Fibroblast of skin of right biceps (primary cell): ENCODE measurements around the gene ENTPD7.
"Not testable (repeated sequence)": the region's sequence is repeated elsewhere in the genome, so short reads cannot be mapped to it uniquely, and the experiment has no call there.

Experiments
- DNase-seq: peaks from one replicate; pipeline ENCODE4 v3.0.0-alpha.2; 2013

Gene ENTPD7

DNA sequence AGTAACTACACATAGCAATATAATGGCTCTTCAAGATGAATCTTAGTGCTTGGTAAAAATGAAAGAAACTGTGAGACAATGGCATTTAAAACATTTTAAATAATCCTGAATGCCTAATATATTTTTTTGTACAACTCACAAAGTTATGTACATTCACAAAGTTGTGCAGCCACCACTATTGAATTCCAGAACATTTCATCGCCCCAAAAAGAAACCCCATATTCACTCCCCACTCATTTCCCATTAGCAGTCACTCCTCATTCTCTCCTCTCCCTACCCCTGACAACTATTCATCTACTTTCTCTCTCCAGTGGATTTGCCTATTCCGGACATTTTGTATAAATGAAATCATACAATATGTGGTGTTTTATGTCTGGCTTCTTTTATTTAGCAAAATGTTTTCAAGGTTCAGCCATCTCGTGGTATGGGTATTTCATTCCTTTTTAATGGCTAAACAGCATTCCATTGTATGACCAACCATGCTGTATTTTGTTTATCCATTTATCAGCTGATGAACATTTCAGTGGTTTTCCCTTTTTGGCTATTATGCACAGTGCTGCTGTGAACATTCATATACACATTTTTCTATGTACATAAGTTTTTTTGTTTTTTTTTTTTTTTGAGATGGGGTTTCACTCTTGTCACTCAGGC lies 34.7 kb downstream of the ENTPD7 start:
- DNase-seq = peak; percentile 88

DNA sequence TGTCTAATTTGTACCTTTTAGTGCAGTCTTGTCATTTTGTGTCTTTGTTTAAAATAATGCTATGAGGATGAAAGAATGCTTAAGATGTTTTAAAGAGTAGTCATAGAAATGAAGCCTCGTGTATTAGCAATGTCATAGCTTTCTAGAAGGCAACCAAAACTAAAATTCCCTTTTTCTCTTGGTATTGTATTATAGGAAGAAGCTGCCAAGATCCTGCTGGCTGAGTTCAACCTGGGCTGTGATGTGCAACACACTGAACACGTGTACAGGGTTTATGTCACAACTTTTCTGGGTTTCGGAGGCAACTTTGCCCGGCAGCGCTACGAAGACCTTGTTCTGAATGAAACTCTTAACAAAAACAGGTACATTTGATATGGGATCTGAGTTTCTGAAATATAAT lies 36.5 kb downstream of the ENTPD7 start:
- DNase-seq = peak; percentile 24

DNA sequence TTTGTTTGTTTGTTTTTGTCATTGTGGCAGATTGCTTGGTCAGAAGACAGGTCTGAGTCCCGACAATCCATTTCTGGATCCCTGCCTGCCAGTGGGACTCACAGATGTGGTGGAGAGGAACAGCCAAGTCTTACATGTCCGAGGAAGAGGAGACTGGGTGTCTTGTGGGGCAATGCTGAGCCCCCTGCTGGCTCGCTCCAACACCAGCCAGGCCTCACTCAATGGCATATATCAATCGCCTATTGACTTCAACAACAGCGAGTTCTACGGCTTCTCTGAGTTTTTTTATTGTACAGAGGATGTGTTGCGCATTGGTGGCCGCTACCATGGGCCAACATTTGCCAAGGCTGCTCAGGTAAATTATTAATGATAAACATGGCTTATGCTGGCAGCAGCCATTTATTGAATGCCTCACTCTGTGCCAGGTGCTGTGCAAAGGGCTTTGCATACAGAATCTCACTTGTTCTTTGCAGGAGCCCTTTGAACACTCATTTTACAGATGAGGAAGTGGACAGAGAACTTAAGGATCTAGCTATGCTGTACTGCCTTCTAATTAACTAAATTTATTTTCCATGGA lies 39.3 kb downstream of the ENTPD7 start:
- no peak for DNase-seq

DNA sequence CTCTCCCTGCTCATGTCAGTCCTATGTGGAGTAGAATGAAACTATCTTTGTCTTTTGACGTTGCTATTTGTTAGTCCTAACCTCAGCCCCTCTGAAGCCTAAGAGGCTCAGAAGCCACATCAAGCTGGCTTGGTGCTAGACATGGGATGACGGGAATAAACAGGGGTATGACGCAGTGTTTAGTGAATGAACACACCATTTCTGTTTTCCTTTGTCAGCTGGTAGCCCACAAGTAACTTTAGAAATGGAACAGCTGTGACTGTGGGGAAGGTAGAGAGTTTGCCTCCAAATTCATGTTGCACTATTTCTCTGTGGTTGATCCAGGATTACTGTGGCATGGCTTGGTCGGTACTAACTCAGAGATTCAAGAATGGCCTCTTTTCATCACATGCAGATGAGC lies 41.3 kb downstream of the ENTPD7 start:
- DNase-seq = no peak

DNA sequence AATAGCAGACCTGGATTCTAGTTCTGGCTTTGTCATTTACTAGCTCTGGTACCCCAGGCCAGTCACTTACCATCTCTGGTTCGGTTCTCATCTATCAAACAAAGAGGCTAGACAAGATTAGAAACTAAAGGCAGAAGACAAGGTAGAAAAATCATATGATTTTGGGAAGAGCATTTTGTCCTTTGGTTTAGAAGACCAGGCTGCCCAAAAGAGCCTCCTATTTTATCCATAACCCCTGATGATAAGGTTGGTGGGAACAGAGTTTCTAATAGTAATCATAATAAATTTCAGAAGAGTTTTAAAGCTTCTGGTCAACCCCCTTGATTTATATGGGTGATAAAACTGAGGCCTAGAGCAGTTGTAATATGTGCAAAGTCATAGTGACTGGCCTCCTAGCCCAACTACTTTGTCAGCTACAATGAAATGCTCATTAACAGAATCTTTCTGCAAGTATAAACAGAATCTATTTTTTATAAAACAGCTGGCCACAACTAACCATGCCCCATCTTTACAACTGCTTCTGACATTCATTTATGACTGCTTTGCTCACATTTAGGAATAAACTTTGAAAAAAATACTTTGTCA lies 49.2 kb downstream of the ENTPD7 start:
- DNase-seq = no peak

DNA sequence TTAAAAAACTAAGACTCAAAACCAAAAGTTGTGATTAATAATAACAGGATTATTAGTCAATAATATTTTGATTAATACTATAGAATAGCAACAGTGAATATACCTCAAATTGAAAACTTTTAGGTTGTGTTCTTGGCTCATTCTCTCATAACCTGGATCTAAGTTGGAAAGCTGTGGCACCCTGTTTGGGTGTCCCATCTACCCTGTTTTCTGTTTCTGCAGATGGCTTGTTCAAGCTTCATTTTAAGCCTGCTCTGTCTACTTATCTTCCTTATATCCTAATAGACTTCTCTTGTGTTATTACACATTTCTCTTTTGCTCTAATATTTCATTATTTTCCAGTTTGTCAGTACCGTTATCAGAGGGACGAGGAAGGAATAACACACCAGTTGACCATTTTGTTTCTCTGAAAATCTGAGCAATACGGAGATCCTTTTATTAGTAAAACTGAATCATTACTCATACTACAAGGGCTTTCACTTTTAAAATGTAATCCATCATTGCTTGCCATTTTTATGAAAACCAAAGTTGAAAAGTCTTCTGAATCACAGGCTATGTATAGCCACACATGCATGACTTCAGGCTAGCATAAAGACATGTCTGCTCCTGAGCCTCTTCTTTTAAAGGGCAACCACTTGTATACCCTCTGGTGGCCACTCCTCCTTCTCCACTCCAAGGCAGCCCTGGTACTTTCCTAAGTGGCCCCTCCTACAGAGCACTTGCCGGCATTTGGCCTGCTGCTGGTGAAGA lies 50.3 kb downstream of the ENTPD7 start:
- peak; percentile 50 for DNase-seq

DNA sequence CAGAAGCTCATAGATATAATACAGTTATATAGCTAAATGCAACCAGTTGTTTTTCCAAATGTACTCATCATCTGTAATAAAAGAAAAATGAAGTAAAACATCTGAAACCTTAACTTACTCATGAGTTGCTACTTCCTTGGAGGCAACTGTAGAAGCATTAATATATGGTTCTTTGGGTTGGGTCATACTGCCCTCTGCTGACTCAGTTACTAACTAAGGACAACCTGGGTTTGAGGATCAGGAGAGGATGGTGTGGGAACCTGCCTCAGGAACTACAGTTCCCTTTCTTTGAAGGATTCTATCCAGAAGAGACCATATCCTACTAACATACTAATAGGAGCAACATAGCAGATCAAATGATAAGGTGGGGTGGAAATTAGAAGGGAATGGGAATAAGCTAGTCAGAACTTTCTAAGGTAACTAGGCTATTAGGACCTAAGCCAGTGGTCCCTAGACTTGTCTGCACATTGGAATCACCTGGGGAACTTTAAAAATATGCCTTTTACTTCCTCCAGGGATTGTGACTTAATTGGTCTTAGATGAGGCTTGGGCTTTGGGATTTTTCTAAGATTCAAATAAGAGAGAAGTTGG lies 51.9 kb downstream of the ENTPD7 start:
- peak; percentile 67 for DNase-seq

DNA sequence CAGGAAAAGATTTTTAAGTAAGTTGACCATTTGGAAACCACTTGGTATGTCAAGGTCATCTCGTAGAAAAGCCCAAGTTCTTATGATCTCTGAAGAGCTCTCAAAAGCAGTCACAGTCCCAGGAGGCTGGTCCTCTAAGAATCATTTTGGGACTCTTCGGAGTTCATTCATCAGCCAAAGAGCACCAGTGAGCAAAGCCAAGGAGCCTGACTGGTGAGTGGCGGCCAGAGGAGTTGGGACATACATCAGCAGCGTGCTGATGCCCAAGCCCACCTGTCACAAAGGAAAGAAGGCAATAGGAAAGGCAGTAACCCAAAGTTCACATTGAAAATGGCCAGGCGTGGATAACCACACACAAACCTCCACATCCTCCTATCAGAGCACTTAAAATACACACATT lies 55.1 kb downstream of the ENTPD7 start:
- no peak for DNase-seq

DNA sequence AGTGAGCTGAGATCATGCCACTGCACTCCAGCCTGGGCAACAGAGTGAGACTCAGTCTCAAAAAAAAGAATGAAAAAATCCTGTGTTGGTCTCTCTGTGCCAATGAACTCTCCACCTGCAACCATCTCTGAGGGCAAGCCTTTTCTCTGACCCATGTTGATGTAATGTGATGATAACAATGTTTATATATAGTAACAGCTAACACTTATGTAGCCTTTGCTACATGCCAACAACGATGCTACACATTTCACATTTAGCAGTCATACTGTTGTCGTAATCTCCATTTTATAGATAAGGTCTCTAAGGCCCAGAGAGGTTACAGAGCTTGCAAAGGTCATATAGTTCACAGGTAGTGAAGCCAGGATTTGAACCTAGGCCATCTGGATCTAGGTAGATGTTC lies 61.1 kb downstream of the ENTPD7 start:
- DNase-seq = no peak

DNA sequence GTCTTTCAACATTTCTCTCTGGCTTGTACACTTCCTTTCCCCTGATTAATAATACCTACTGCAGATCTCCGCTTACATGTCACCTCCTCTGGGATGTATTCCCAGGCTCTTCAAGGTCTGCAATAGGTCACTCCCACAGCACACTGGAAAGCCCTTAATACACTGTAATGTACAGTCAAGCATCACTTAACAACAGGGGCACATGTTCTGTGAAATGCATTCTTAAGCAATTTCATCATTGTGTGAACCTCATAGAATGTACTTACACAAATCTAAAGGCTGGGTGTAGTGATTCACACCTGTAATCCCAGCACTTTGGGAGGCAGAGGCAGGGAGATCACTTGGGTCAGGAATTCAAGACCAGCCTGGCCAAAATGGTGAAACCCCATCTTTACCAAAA lies 70.7 kb downstream of the ENTPD7 start:
- peak; percentile 27 for DNase-seq

DNA sequence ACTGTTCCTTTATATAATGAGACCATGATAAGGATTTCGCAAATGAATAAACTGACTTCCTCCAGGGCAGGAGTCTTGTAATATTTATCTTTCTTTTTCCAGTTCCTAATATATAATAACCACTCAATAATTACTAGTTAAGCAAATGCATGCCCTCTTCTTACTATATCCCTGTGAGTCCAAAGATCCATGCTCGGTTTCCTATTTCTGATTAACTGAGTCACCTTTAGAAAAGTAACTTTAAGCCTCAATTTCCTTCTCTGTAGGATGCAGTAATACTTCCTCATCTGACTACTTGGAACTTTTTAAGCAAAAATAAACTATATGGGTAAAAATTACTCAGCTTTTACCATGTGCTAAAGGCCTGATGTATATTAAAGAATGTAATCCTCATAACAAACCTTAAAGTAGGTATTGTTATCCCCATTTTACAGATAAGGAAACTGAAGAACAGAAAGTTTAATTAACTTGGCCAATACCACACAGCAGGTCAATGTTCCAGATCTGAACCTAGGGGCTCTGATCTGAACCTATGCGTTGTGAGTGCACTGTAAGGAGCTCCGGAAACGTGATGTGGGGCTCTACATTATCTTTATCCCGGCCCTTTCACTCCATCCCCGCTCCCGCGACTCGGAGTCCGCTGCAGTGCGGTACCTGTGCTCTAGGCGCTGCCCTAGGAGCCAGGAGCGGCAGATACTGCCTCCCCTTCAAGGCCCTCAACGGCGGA lies 72.2 kb downstream of the ENTPD7 start:
- no peak for DNase-seq

DNA sequence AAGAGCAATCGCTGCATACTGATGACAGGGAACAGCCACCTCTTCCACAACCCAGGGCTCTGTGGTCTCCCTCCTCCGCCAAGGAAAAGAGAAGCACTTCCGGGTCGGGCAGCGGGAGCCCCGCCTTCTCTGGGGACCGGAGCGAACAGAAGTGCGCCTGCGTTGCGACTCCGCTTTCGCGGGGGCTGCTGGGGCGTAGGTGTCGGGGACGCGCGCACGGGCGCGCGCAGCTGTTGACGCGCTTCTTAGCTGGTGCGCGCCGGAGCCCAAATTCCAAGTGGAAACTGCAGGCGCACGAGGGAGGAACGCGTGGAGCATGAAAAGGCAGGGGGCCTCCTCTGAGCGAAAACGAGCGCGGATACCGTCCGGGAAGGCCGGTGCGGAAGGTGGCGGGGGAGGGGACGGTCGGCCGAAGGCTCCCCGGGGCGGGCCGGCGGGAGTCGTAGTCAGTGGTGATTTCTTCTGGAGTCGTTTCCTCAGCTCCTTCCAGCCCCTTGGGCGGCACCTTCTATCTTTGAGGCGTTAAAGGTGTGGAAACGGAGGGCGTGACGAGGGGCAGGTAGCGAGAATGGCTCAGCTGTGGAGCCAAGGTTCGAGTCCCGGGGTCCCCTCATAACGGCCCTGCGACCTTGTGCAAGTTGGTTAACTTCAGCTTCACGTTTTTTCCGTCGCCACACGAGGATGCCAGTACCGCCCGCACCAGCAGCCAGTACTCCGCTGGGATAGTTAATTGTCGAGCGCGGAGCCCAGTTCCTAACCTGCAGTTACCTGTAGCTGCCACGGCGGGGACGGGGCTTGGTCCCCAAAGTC lies 72.9 kb downstream of the ENTPD7 start, which contains the start of the genes COX15 and CUTC:
TSS of gene COX15 (minus strand) at position 95 of the 810 bp plus-strand sequence. CDS start at position 17, 78 bp downstream.
TSS of gene CUTC (plus strand) at position 202 of the 810 bp plus-strand sequence. CDS start at position 317, 115 bp downstream.
- peak; percentile 96 for DNase-seq

DNA sequence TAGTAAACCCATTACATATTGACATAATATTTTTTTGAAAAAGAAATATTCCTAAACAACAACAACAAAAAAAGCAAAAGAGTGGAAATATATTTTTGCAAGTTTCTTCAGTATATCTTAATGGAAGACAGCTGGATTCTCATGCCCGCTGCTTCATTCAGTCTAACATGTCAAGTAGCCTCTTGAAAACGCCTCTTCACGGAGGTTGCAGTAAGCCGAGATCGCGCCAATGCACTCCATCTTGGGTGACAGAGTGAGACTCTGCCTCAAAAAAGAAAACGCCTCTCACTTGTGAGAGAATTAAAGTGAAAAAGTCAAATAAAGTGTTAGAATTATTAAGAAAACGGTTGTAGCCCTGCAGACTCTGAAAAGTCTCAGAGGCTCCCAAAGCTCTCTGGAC lies 74.1 kb downstream of the ENTPD7 start:
- DNase-seq = no peak

DNA sequence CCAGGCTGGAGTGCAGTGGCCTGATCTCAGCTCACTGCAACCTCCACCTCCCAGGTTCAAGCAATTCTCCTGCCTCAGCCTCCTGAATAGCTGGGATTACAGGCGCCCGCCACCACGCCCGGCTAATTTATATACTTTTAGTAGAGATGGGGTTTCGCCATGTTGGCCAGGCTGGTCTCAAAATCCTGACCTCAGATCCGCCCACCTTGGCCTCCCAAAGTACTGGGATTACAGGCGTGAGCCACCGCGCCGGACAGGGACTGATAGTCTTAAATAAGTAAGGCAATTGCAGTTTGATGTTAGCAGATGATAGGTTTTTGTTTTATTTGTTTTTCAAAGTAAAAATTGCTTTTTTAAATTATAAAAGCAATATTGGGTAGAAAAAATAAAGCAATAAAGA lies 74.8 kb downstream of the ENTPD7 start:
- DNase-seq = not testable (repeated sequence)

DNA sequence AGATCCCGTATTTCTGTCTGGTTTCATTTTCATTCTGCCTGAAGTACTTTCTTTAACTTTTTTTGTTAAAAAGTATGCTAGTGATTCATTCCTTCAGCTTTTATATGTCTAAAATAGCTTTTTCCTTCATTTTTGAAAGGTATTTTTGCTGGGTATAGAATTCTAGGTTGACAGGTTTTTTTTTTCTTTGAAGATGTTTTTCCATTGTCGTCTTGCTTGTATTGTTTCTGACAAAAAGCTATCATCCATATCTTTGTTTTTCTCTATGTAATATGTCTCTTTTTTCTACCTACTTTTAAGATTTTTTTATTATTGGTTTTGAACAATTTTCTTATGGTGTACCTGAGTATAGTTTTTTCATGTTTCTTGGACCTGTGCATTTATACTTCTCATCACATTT lies 81.0 kb downstream of the ENTPD7 start:
- no peak for DNase-seq

DNA sequence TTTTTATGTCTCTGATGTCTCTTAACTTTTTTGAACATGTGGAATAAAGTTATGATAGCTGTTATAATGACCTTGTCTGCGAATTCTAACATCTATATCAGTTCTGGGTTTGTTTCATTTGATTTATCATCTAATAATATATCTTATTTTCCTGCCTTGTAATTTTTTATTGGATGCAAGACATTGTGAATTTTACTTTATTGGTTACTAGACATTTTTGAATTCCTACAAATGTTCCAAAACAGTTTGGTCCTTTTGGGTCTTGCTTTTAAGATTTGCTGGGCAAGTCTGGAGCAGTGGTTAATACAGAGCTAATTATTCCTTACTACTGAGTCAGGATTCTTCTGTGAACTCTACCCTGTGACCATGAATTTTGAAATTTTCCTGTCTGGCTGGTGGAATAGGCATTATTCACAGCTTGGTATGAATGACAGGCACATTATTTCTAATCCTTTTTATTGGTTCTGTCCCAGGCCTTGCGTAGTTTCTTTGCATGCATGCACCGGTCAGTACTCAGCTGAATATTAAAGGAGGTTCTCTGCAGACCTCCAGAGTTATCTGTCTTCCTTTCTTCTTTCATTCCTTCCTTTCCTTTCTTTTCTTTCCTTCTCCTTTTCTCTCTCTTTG lies 81.7 kb downstream of the ENTPD7 start:
- no peak for DNase-seq

DNA sequence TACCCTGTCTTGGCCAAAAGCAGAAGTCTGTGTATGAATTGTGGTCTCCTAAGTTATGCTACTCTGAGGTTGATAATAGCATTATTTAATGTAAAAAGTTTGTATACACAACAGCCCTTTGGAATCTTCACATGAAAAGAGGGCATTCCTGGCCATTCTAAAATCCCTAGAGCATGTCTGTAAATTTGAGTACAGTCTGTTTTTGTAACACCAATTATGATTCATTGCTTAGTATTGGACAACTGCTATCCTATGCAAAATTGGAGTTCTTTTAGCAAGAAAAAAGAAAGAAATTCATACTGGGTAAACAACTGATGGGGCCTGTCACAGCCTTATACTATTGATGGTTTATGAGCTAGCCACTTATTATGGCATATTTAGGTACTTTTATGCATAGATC lies 82.9 kb downstream of the ENTPD7 start:
- peak; percentile 25 for DNase-seq

DNA sequence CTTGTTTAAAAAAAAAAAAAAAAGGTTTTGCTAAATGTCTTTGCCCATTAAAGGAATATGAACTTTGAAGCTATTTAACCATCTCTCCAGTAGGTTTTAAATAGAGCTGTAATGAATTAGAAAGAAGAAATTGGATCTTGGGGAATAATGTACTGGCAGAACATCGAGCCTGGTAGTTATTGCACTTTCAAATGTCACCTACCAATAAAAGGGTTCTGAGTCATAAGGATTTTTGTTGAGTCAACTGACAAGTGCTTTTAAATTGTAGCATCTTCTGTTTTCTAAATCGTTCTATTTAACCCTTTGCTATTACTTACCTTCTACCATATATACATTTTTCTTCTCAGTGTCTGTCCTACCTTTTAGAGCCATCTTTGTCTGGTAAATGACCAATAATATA lies 83.4 kb downstream of the ENTPD7 start:
- peak; percentile 22 for DNase-seq

DNA sequence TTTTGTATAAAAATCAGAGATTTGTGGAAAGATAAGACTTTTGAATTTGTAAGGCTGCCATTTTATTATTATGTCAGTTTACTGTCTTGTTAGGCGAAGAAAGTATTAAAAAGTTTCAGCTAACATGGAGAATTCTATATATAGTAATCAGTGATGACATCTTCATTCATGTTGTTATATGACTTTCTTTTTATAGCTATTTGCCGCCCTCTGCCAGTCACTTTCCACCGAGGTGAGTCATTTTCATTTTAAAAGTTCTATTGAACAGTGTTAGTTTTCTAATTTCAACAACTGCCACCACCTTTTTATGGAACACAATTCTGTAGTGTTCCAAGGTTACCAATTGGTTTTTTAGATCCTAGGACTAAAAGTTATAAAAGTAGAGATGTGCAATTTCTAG lies 84.5 kb downstream of the ENTPD7 start:
- DNase-seq = peak; percentile 3

DNA sequence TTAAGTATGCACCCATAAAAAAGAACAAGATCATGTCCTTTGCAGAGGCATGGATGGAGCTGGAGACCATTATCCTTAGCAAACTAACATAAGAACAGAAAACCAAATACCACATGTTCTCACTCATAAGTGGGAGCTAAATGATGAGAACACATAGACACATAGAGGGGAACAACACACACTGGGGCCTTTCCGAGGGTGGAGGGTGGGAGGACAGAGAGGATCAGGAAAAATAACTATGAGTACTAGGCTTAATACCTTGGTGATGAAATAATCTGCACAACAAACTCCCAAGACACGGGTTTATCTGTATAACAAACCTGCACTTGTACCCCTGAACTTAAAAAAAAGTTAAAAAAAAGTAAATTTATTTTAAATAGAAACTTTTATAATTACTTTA lies 86.9 kb downstream of the ENTPD7 start:
- DNase-seq = not testable (repeated sequence)

DNA sequence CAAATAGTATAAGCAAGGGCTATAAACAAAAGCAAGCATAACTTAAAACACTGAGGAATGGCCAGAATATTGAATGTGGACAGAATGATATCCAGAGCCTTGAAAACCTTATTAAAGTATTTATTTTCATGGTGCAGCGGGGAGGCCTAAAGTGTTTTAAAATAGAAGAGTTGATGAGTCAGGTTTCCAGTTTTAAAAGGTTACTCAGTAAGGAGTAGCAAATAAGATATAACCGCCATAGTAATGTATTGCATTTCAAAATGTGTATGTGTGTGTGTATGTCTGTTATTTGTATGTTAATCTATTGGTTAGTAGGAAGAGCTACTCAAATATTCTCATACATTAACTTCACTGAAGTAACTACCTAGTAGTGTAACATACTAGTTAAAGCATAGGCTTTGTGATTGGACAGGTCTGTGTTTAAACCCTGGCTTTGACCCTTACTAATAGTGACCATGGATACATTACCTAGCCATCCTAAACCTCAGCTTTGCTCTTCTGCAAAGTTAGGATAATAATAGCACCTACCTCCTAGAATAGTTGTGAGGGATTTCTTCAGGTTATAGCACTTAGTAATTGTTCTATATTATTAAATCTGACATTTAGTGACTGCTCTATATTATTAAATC lies 89.6 kb downstream of the ENTPD7 start:
- DNase-seq = no peak
